Endothelial cell of umbilical vein (primary cell): Measurements from ENCODE around the gene NEURL1B. TPM values are rescaled to one million over a fixed set of nuclear protein-coding genes. Genes with fewer than 3 reads are reported as not detected.

Experiments
- BruUV-seq: library from RNA; stranded (reverse); fragments of 400-500 nt; replicated peaks from 2 replicates; lab custom pipeline; 2021; lab: Mats Ljungman, UMichigan
- CTCF ChIA-PET: fragments of 300-600, 350-600 bp; sonication (Branson Sonifier 250); formaldehyde crosslinking; loops from one replicate; lab custom pipeline; 2021; ENCODE audit warnings: antibody characterized with exemption, inconsistent platforms; lab: Charles Lee
- POLR2A ChIA-PET: fragments of 300-600, 350-600 bp; sonication (Branson Sonifier 250); formaldehyde crosslinking; loops from one replicate; lab custom pipeline; 2021; ENCODE audit warnings: antibody characterized with exemption, inconsistent platforms; lab: Charles Lee
- DNase-seq: peaks from one replicate; pipeline ENCODE4 v3.0.0-alpha.2; 2011; ENCODE audit warnings: low read depth, low spot score
- FAIRE-seq: peaks from 2 replicates; lab custom pipeline; 2011; peaks lifted over from hg19 to GRCh38; lab: Jason Lieb, UNC
- H2AFZ ChIP-seq: 2 replicates; pipeline ENCODE4 v1.6.0; 2012; ENCODE audit warnings: low read depth, low read length, control low read depth, inconsistent platforms
- H3K27ac ChIP-seq: 2 replicates; pipeline ENCODE4 v1.5.1; 2011; ENCODE audit warnings: low read depth, mild to moderate bottlenecking, control low read depth, low read length, moderate library complexity; ENCODE audit not compliant: insufficient read depth
- H3K27me3 ChIP-seq, 2 experiments: 2 replicates each; pipeline versions ENCODE4 v1.6.0 to v1.6.1; 2011; ENCODE audit warnings: low read length in 2 of 2, mixed read lengths in 1 of 2; ENCODE audit not compliant: control insufficient read depth in 2 of 2, insufficient read depth in 2 of 2
- H3K36me3 ChIP-seq, 2 experiments: 2 replicates in 1 of 2; 3 replicates in 1 of 2; pipeline ENCODE4 v1.5.1; 2011; ENCODE audit warnings: low read length in 2 of 2, mild to moderate bottlenecking in 1 of 2, moderate library complexity in 1 of 2; ENCODE audit not compliant: control insufficient read depth in 2 of 2, insufficient read depth in 2 of 2; ENCODE audit errors: extremely low read depth in 1 of 2
- H3K4me1 ChIP-seq: 3 replicates; pipeline ENCODE4 v1.5.1; 2011; ENCODE audit warnings: mild to moderate bottlenecking, low read length; ENCODE audit not compliant: control insufficient read depth, insufficient read depth; ENCODE audit errors: extremely low read depth
- H3K4me2 ChIP-seq: 2 replicates; pipeline ENCODE4 v1.6.1; 2011; ENCODE audit warnings: low read length, control low read depth, mixed read lengths; ENCODE audit not compliant: insufficient read depth
- H3K4me3 ChIP-seq, 3 experiments: fragments of 200-600 bp in 1 of 3; sonication (generic), shearing (Covaris generic) in 1 of 3; replicated peaks in 1 of 3; 2 replicates each; pipeline ENCODE4 v1.5.1; 2011 to 2016; ENCODE audit warnings: control low read depth in 3 of 3, low read length in 3 of 3, mild to moderate bottlenecking in 2 of 3, inconsistent platforms in 1 of 3, low read depth in 1 of 3, moderate library complexity in 1 of 3; ENCODE audit not compliant: insufficient read depth in 1 of 3
- H3K79me2 ChIP-seq: 2 replicates; pipeline ENCODE4 v1.6.0; 2012; ENCODE audit warnings: low read length, inconsistent platforms; ENCODE audit not compliant: control insufficient read depth, insufficient read depth
- H3K9ac ChIP-seq: replicated peaks from 2 replicates; pipeline ENCODE3; 2011; ENCODE audit warnings: low read length, control low read depth; ENCODE audit not compliant: insufficient read depth; ENCODE audit errors: extremely low read depth
- H3K9me1 ChIP-seq: replicated peaks from 3 replicates; pipeline ENCODE4 v1.6.0; 2011; ENCODE audit warnings: mild to moderate bottlenecking, low read length; ENCODE audit not compliant: control insufficient read depth, insufficient read depth; ENCODE audit errors: extremely low read depth
- H3K9me3 ChIP-seq: replicated peaks from 2 replicates; pipeline ENCODE4 v1.5.1; 2012; ENCODE audit warnings: low read length, inconsistent platforms; ENCODE audit not compliant: control insufficient read depth, insufficient read depth
- H4K20me1 ChIP-seq: replicated peaks from 2 replicates; pipeline ENCODE3; 2011; ENCODE audit warnings: mild to moderate bottlenecking, low read length; ENCODE audit not compliant: control insufficient read depth, insufficient read depth; ENCODE audit errors: extremely low read depth
- EZH2 ChIP-seq: IDR thresholded peaks from 2 replicates; pipeline ENCODE4 v1.6.1; 2012; ENCODE audit warnings: borderline replicate concordance, low read depth, mild to moderate bottlenecking, moderate library complexity, low read length, inconsistent platforms; ENCODE audit not compliant: severe bottlenecking
- FOS ChIP-seq: IDR thresholded peaks from 2 replicates; pipeline ENCODE4 v1.6.1; 2011; ENCODE audit warnings: mild to moderate bottlenecking, low read length, moderate library complexity, borderline replicate concordance; ENCODE audit not compliant: insufficient read depth
- GATA2 ChIP-seq: IDR thresholded peaks from 2 replicates; pipeline ENCODE4 v1.7.0; 2011; ENCODE audit warnings: low read depth, mild to moderate bottlenecking, moderate library complexity, mixed read lengths, low read length; ENCODE audit not compliant: insufficient read length, insufficient read depth
- JUN ChIP-seq: IDR thresholded peaks from 2 replicates; pipeline ENCODE4 v1.6.1; 2011; ENCODE audit warnings: borderline replicate concordance, low read depth; ENCODE audit not compliant: insufficient read length, insufficient read depth
- MYC ChIP-seq: IDR thresholded peaks from one replicate; pipeline ENCODE4 v1.6.1; 2011; ENCODE audit warnings: mild to moderate bottlenecking, low read depth, low read length
- POLR2A ChIP-seq: IDR thresholded peaks from 2 replicates; pipeline ENCODE4 v1.6.1; 2012; ENCODE audit warnings: low read depth, mild to moderate bottlenecking, control low read depth, low read length
- POLR2AphosphoS5 ChIP-seq: IDR thresholded peaks from 2 replicates; pipeline ENCODE4 v1.6.1; 2012; ENCODE audit warnings: low read depth, mild to moderate bottlenecking, control low read depth, low read length, moderate library complexity; ENCODE audit not compliant: insufficient read depth
- dilution Hi-C: fragments of 300-500 bp; cut with MboI; formaldehyde crosslinking; loops from one replicate; pipeline ENCODE4 v1.15.0; 2019; ENCODE audit warnings: low sequenced_read_pairs; ENCODE audit not compliant: extremely low pct_ligation_motif_present
- intact Hi-C: fragments of 100-400 bp; cut with micrococcal nuclease; formaldehyde crosslinking; loops from one replicate; pipeline ENCODE4 v1.10.0; 2022
- polyA plus RNA-seq, 4 experiments: library from polyadenylated mRNA; depleted of rRNA in 3 of 4; stranded (reverse) in 3 of 4; unstranded in 1 of 4; fragments of >200 nt; gene quantifications; 2 replicates each; pipeline versions ENCODE4 v1.2.1 to v1.2.3, GENCODE V29; 2011 to 2012; ENCODE audit warnings: missing spikeins in 1 of 4
- total RNA-seq: library from RNA; stranded (reverse); gene quantifications from 2 replicates; pipeline ENCODE4 v1.2.3, GENCODE V29; 2021
- TF ChIP-seq, protein P1 (sequence below): IDR thresholded peaks from 2 replicates; pipeline ENCODE4 v1.6.1; 2011; ENCODE audit not compliant: insufficient read depth, insufficient read length
- TF ChIP-seq, protein P2 (sequence below), 2 donors: IDR thresholded peaks; 1 replicate in 1 of 2; 2 replicates in 1 of 2; pipeline ENCODE4 v1.5.1; 2011; ENCODE audit warnings: low read length in 2 of 2, mild to moderate bottlenecking in 2 of 2, moderate library complexity in 2 of 2, control low read depth in 1 of 2, inconsistent platforms in 1 of 2, low read depth in 1 of 2; ENCODE audit not compliant: insufficient read depth in 1 of 2; ENCODE audit errors: extremely low read depth in 1 of 2

Gene NEURL1B
- total and polyA plus RNA-seq, 2 donors (not counting 3 experiments of a cell fraction or from before 2014, with no cell fraction given) = 0.44 to 1.6 TPM

DNA sequence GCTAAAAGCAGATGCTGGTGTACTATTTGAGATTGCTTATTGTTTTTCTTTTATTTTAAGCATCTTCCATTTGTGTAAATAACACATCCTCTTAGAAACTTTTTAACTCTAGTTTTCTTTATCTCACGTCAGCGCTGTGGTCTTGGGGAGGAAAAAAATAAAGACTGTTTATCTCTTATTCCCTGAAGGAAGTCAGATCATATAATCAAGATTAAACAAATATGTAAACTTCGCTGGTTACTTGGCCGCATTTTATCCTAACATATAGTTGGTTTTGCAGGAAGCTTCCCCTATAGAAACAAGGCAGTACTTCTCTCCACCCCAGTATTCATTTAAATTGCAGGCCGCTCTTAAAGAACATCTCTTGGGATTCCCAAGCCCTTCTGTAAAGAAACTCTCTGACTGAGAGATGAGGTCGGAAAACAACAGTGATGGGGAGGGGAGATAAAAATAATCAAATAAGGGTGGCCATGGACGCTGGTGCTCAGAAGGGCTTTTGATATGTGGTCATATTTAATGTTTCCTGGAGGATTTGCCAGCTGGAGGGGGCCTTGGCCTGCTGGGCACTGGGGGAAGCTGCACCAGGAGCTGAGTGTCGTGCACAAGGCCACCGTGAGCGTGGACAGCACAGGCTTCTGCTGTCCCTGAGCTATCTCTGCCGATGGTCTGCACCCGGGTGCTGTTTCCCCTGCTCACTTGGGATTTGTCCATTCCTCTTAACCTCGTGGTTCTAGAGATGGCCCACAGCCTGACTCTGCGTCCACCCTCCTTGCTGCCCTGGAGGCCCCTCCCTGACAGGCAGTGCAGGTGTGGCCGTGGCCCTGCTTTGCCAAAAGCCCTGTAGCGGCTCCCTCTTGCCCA is 23.8 kb downstream of the NEURL1B start:
- H2AFZ ChIP-seq = no peak overlapping the region
- dilution Hi-C loops = no loop called here
- ChIA-PET CTCF (interaction anchor here (1.1 kb wide), 1 partner anchor 22 kb away, joined by 5 read pairs; no protein-coding TSS in a partner anchor), POLR2A (no interaction called here)
- H3K4me3 ChIP-seq = no peak overlapping the region
- no TSS peak for BruUV-seq
- H3K9me3 ChIP-seq = no peaks in the 10 kb centered on the region
- FAIRE-seq (no peak), DNase-seq (no peak)
- no peak overlapping the region for H3K27ac ChIP-seq
- no peak overlapping the region for H3K4me2 ChIP-seq
- no peaks in the 10 kb centered on the region for H3K36me3 ChIP-seq
- TF ChIP-seq FOS = no peak
- TF ChIP-seq JUN = no peak
- no peak overlapping the region for H3K9ac ChIP-seq
- peaks cover 0 to 1% of the 10 kb centered on the region in 2 experiments for H3K27me3 ChIP-seq
- H3K9me1 ChIP-seq = no peaks in the 10 kb centered on the region
- no peaks in the 10 kb centered on the region for H3K79me2 ChIP-seq
- intact Hi-C loops = no loop called here
- H4K20me1 ChIP-seq = no peaks in the 10 kb centered on the region
- H3K4me1 ChIP-seq = no peaks in the 10 kb centered on the region

DNA sequence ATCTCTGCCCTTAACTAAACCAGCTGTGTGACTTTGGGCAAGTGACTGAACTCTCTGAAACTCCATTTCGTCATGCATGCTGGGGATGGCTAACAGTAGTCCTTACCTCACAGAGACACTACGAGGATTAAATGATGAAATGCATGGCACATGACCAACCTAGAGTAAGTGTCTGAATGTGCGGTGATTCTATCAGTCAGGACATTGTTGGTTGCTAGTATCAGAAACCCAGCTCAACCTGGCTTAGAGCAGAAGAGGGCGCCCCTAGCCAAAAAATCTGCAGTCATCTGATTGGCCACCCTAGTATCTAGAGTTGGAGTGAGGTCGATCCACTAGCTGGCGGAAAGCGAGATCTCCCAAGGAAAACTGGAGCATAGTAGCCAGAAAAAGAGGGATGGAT is 25.2 kb downstream of the NEURL1B start:
- TF ChIP-seq, protein P1, sequence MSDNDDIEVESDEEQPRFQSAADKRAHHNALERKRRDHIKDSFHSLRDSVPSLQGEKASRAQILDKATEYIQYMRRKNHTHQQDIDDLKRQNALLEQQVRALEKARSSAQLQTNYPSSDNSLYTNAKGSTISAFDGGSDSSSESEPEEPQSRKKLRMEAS = no peak
- TF ChIP-seq POLR2AphosphoS5 = no peak
- TF ChIP-seq, protein P2, sequence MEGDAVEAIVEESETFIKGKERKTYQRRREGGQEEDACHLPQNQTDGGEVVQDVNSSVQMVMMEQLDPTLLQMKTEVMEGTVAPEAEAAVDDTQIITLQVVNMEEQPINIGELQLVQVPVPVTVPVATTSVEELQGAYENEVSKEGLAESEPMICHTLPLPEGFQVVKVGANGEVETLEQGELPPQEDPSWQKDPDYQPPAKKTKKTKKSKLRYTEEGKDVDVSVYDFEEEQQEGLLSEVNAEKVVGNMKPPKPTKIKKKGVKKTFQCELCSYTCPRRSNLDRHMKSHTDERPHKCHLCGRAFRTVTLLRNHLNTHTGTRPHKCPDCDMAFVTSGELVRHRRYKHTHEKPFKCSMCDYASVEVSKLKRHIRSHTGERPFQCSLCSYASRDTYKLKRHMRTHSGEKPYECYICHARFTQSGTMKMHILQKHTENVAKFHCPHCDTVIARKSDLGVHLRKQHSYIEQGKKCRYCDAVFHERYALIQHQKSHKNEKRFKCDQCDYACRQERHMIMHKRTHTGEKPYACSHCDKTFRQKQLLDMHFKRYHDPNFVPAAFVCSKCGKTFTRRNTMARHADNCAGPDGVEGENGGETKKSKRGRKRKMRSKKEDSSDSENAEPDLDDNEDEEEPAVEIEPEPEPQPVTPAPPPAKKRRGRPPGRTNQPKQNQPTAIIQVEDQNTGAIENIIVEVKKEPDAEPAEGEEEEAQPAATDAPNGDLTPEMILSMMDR (IDR thresholded peaks at IDR 0.05; ENCODE audit: extremely low read depth in 1 of 2, insufficient read depth in 1 of 2, low read depth in 1 of 2, low read length in 2 of 2) = no peak
- no peak for TF ChIP-seq FOS
- no peak for TF ChIP-seq JUN
- TF ChIP-seq GATA2 = no peak
- no peak for TF ChIP-seq POLR2A
- TF ChIP-seq EZH2 = no peak
- no peak for TF ChIP-seq MYC
- Histone ChIP-seq H3K27ac (no peak overlapping the region), H2AFZ (no peak overlapping the region), H4K20me1 (no peaks in the 10 kb centered on the region), H3K9me1 (no peaks in the 10 kb centered on the region), H3K4me3 (no peak overlapping the region), H3K79me2 (no peaks in the 10 kb centered on the region), H3K36me3 (no peaks in the 10 kb centered on the region), H3K9ac (no peak overlapping the region), H3K27me3 (peaks cover 0 to 4% of the 10 kb centered on the region in 2 experiments), H3K4me1 (no peaks in the 10 kb centered on the region), H3K9me3 (no peaks in the 10 kb centered on the region), H3K4me2 (no peak overlapping the region)
- FAIRE-seq = no peak
- ChIA-PET CTCF (no interaction called here), POLR2A (no interaction called here)
- no peak for DNase-seq
- dilution Hi-C loops (no loop called here), intact Hi-C loops (no loop called here)
- BruUV-seq = no TSS peak
